ENCODE results near the gene KCNIP4.

KCNIP4 gene

DNA sequence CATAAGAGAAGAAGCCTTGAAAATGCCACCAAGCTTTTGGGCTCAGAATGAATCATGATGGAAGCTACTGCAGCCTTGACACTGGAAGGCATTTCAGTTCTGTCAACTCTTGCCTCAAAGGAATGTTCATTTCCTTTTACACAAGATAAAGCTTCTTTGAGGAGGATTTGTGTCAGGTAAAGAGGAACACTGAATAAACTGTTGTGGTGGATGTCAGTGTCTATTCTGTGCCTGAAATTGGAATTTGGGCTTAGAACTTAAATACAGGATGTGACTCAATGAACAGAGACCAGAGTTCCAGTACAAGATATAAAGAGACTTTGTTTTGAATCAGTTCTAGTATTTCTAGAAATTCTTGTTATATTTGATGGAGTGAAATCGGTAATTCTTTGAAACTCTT, 935.1 kb downstream of the KCNIP4 start:
- Histone ChIP-seq H3K27me3 (ENCODE audit: insufficient read depth, low read length, poor library complexity, severe bottlenecking) (no peaks in the 10 kb centered on the region), H3K4me1 (ENCODE audit: insufficient read depth, low read length, poor library complexity, severe bottlenecking) (no peaks in the 10 kb centered on the region), H3K9ac (ENCODE audit: low read depth, low read length, poor library complexity, severe bottlenecking) (no peak overlapping the region), H3K4me2 (ENCODE audit: low read depth, low read length, poor library complexity, severe bottlenecking) (no peak overlapping the region), H3K4me3 (ENCODE audit: low read length, poor library complexity, severe bottlenecking) (no peak overlapping the region), H3K9me2 (replicated peaks; ENCODE audit: low read depth, low read length) (no peaks in the 10 kb centered on the region), H2AFZ (ENCODE audit: low read length) (no peak overlapping the region), H4K20me1 (ENCODE audit: insufficient read depth, low read length, poor library complexity, severe bottlenecking) (no peaks in the 10 kb centered on the region), H3K36me3 (ENCODE audit: insufficient read depth, low read length) (no peaks in the 10 kb centered on the region), H3F3A (ENCODE audit: low read depth) (no peaks in the 10 kb centered on the region), H3K79me2 (ENCODE audit: insufficient read depth, low read length) (no peaks in the 10 kb centered on the region), H3K9me3 (ENCODE audit: insufficient read depth, low read depth, low read length) (no peaks in the 10 kb centered on the region; the same call in 1 of the 2 replicates)
- TF ChIP-seq, protein P1, sequence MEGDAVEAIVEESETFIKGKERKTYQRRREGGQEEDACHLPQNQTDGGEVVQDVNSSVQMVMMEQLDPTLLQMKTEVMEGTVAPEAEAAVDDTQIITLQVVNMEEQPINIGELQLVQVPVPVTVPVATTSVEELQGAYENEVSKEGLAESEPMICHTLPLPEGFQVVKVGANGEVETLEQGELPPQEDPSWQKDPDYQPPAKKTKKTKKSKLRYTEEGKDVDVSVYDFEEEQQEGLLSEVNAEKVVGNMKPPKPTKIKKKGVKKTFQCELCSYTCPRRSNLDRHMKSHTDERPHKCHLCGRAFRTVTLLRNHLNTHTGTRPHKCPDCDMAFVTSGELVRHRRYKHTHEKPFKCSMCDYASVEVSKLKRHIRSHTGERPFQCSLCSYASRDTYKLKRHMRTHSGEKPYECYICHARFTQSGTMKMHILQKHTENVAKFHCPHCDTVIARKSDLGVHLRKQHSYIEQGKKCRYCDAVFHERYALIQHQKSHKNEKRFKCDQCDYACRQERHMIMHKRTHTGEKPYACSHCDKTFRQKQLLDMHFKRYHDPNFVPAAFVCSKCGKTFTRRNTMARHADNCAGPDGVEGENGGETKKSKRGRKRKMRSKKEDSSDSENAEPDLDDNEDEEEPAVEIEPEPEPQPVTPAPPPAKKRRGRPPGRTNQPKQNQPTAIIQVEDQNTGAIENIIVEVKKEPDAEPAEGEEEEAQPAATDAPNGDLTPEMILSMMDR (conservative IDR thresholded peaks at IDR 0.05; ENCODE audit: low read length): no peak
- TF ChIP-seq EZH2phosphoT487 (IDR thresholded peaks at IDR 0.05; ENCODE audit: borderline replicate concordance): no peak

DNA sequence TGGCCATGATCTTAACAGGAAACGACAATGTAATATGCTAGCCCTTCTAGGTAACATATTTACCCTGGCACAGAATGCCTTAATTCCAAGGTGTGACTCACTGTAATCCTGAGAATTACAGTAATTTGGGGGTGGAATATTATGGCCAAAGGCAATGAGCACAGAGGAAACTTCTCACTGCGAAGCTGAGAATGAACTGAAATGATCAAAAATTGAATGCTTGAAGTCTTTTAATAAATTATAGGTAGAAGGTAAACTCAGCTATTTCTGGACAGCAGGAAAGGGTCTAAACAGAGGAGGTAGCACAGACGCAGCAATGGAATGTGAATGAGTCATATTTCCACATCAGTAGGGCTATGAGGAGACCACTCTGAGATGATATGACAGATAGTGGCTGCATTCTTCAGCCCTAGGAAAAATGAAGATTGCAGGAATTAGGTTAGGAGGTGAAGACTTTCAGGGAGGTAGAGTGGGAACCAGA, 935.7 kb downstream of the KCNIP4 start:
- Histone ChIP-seq H3K4me3 (ENCODE audit: low read length, poor library complexity, severe bottlenecking) (no peak overlapping the region), H3F3A (ENCODE audit: low read depth) (no peaks in the 10 kb centered on the region), H4K20me1 (ENCODE audit: insufficient read depth, low read length, poor library complexity, severe bottlenecking) (no peaks in the 10 kb centered on the region), H3K79me2 (ENCODE audit: insufficient read depth, low read length) (no peaks in the 10 kb centered on the region), H2AFZ (ENCODE audit: low read length) (no peak overlapping the region), H3K9me2 (replicated peaks; ENCODE audit: low read depth, low read length) (no peaks in the 10 kb centered on the region), H3K9ac (ENCODE audit: low read depth, low read length, poor library complexity, severe bottlenecking) (no peak overlapping the region), H3K9me3 (ENCODE audit: insufficient read depth, low read depth, low read length) (no peaks in the 10 kb centered on the region; the same call in 1 of the 2 replicates), H3K36me3 (ENCODE audit: insufficient read depth, low read length) (no peaks in the 10 kb centered on the region), H3K27me3 (ENCODE audit: insufficient read depth, low read length, poor library complexity, severe bottlenecking) (no peaks in the 10 kb centered on the region), H3K4me2 (ENCODE audit: low read depth, low read length, poor library complexity, severe bottlenecking) (no peak overlapping the region), H3K4me1 (ENCODE audit: insufficient read depth, low read length, poor library complexity, severe bottlenecking) (no peaks in the 10 kb centered on the region)
- TF ChIP-seq, protein P1 (conservative IDR thresholded peaks at IDR 0.05; ENCODE audit: low read length): no peak
- TF ChIP-seq EZH2phosphoT487 (IDR thresholded peaks at IDR 0.05; ENCODE audit: borderline replicate concordance): no peak

GRCh38 chr4:21011106-21011505, 937.5 kb downstream of the KCNIP4 start:
- no peak overlapping the region for H3K4me2 ChIP-seq (ENCODE audit: low read depth, low read length, poor library complexity, severe bottlenecking)
- TF ChIP-seq, protein P1 (conservative IDR thresholded peaks at IDR 0.05; ENCODE audit: low read length): no peak
- no peak for TF ChIP-seq EZH2phosphoT487 (IDR thresholded peaks at IDR 0.05; ENCODE audit: borderline replicate concordance)
- H3K79me2 ChIP-seq (ENCODE audit: insufficient read depth, low read length): no peaks in the 10 kb centered on the region

More at GRCh38 chr4:21011106-21011505, 937.5 kb downstream of the KCNIP4 start:
- Histone ChIP-seq H3K9me3 (ENCODE audit: insufficient read depth, low read depth, low read length) (no peaks in the 10 kb centered on the region; the same call in 1 of the 2 replicates), H4K20me1 (ENCODE audit: insufficient read depth, low read length, poor library complexity, severe bottlenecking) (no peaks in the 10 kb centered on the region), H3K9me2 (replicated peaks; ENCODE audit: low read depth, low read length) (no peaks in the 10 kb centered on the region), H2AFZ (ENCODE audit: low read length) (no peak overlapping the region), H3K27me3 (ENCODE audit: insufficient read depth, low read length, poor library complexity, severe bottlenecking) (no peaks in the 10 kb centered on the region), H3K4me1 (ENCODE audit: insufficient read depth, low read length, poor library complexity, severe bottlenecking) (no peaks in the 10 kb centered on the region), H3F3A (ENCODE audit: low read depth) (no peaks in the 10 kb centered on the region), H3K4me3 (ENCODE audit: low read length, poor library complexity, severe bottlenecking) (no peak overlapping the region), H3K36me3 (ENCODE audit: insufficient read depth, low read length) (no peaks in the 10 kb centered on the region), H3K9ac (ENCODE audit: low read depth, low read length, poor library complexity, severe bottlenecking) (no peak overlapping the region)
